ENCODE results near the gene TBL3. TPM values are rescaled to one million over a fixed set of nuclear protein-coding genes. Genes with fewer than 3 reads are reported as not detected.
A peak's percentile ranks its signal among the peaks of the same experiment; 100 is the strongest.
"Not testable (repeated sequence)": the region's sequence is repeated elsewhere in the genome, so short reads cannot be mapped to it uniquely, and the experiment has no call there.

The TBL3 gene
- total RNA-seq, 2 experiments from 2014 or later, result 66.3 to 72.6 TPM

DNA sequence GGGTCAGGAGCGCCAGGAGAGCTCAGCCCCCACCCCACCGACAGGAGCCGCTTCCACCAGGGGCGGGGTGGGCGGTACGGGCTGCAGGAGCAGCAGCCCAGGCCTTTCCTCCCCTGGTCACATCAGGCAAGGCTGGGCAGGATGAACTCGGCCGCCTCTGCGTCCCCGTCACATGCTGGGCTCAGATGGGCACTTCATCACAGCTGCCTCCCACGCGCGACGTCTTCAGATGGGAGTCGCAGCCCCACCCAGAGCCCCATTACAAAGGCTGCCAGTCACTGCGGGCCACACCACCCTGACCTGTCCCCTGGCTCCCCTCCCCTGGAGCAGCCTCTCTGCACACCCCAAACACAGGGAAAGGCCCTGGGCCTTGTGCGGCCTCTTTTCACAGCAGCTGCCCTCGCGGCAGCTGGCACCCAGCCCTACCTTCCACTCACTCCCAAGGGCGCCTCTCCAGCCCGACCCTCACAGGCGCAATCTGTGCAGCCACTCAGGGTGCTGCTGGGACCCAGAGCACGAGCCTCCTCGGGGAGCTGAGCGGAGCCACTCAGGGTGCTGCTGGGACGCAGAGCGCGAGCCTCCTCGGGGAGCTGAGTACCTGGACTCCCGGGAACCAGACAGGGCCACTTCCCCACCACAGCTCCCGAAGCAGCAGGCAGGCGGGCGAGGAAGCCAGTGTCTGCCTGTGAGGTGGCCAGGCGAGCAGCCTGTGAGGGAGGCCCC, 33.1 kb downstream of the TBL3 start:
- Mint-ChIP-seq H3K9me3 (no peaks in the 10 kb centered on the region), H3K36me3 (peaks cover 38% of the 10 kb centered on the region), H3K27ac (peak overlapping the region; percentile 45)

DNA sequence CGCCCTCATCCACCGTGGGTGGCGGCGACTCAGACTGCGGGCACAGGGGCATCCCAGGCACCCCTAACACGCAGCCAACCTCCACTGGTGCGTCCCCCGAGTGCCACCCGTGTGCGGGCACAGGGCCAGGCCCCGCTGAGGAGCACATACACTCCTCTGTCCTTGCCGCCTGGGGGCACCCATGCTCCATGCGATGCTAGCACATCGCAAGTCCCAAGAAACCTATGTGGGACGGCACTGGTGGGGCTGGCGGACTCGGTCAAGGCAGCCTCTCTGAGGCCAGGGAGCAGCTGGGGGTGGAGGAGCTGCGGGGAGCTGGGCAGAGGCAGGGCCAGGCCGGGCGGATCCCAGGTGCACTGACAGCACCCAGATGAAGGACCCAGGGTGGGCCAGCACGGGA, 33.8 kb downstream of the TBL3 start:
- Mint-ChIP-seq H3K4me1 (peaks cover 26% of the 10 kb centered on the region), H3K27ac (no peak overlapping the region), H3K4me3 (no peak overlapping the region), H3K9me3 (no peaks in the 10 kb centered on the region), H3K36me3 (peaks cover 43% of the 10 kb centered on the region), H3K27me3 (no peaks in the 10 kb centered on the region)
- DNase-seq, result no peak

More for the DNA sequence above, 33.1 kb downstream of the TBL3 start:
- no peak overlapping the region for H3K4me3 Mint-ChIP-seq
- DNase-seq, result no peak
- no peaks in the 10 kb centered on the region for H3K27me3 Mint-ChIP-seq
- peaks cover 23% of the 10 kb centered on the region for H3K4me1 Mint-ChIP-seq

DNA sequence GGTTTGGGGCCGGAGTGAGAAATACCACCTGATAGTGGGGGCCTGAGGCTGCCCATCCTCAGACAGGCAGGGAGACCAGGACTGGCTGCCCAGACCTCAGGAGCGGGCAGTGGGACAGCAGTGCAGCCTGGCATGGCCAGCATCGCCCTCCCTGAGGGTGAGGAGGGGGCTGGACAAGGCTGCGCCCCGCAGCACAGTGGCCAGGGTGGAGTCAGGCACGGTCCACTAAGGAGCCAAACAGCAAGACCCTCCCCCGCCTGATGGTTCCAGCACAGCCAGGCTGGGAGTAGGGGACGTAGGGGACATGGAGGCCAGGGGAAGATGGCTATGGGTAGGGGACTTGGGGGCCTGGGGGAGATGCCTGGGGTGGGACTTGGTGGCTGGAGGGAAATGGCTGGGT, 34.5 kb downstream of the TBL3 start:
- Mint-ChIP-seq H3K4me3 (peak overlapping the region; percentile 62), H3K27me3 (no peaks in the 10 kb centered on the region), H3K27ac (peak overlapping the region; percentile 86), H3K36me3 (peaks cover 39% of the 10 kb centered on the region), H3K4me1 (peaks cover 26% of the 10 kb centered on the region), H3K9me3 (no peaks in the 10 kb centered on the region)
- DNase-seq, result no peak

DNA sequence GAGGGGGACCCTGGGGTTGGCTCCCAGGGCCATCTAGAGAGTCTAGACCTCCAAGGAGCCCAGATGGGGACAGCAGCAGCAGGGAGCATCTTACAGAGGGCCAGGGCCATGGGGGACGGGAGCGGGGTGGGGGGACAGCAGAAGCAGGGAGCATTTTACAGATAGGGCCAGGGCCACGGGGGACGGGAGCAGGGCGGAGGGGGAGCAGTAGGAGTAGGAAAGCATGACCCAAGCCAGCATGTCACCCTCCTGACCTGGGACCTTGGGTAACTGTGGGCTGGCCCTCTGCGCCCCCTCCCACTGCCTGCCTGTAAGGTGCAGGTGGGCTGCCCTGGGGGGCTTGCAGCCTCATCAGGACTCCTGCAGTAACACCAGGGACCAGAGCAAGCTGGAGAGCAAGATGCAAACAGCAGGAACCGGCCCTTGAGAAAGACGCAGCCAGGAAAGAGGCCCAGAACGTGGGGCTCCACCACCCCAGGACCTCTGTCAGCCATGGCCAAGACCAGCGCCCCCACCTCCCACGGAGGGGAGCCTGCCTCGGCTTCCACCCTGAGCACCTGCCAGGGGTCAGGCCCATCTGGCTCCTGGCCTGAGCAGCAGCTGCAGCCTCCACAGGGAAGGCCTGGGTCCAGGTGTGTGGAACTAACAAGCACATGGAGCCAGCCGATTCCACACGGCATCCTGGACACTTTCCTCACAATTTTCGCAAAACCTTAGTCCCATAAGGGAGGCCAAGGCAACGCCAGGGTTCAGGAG, 35.4 kb downstream of the TBL3 start:
- H3K27me3 Mint-ChIP-seq, result no peaks in the 10 kb centered on the region
- peaks cover 38% of the 10 kb centered on the region for H3K36me3 Mint-ChIP-seq
- H3K27ac Mint-ChIP-seq, result peak overlapping the region; percentile 86
- H3K4me1 Mint-ChIP-seq, result peaks cover 26% of the 10 kb centered on the region
- H3K4me3 Mint-ChIP-seq, result peak overlapping the region; percentile 88
- H3K9me3 Mint-ChIP-seq, result no peaks in the 10 kb centered on the region
- DNase-seq, result no peak

DNA sequence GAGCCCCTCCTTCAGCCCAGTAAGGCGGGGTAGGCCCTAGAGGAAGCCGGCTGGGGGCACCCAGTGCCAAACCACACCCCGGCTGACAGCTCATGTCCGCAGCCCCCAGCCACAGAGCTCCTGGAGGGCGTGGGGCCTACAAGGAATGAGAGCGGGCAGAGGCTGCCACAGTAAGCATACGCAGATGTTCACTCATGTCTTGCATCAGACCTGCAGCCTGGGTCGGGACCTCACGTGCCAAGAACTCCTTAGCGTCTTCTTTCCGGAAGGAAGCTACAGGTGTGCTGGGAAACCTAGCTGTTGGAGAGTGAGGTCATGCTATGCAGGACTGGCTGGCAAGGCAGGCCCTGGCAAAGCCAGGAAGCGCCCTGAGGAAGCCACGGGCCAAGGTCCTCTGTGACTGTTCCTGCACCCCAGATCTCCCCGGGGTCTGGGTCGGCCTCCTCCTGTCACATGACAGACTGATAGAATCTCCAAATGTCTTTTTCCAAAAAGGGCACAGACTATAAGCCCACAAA, 36.2 kb downstream of the TBL3 start:
- no peak for DNase-seq
- Mint-ChIP-seq H3K27me3 (no peaks in the 10 kb centered on the region), H3K4me3 (peak overlapping the region; percentile 88), H3K9me3 (no peaks in the 10 kb centered on the region), H3K4me1 (peaks cover 26% of the 10 kb centered on the region), H3K36me3 (peaks cover 34% of the 10 kb centered on the region), H3K27ac (peak overlapping the region; percentile 86)

DNA sequence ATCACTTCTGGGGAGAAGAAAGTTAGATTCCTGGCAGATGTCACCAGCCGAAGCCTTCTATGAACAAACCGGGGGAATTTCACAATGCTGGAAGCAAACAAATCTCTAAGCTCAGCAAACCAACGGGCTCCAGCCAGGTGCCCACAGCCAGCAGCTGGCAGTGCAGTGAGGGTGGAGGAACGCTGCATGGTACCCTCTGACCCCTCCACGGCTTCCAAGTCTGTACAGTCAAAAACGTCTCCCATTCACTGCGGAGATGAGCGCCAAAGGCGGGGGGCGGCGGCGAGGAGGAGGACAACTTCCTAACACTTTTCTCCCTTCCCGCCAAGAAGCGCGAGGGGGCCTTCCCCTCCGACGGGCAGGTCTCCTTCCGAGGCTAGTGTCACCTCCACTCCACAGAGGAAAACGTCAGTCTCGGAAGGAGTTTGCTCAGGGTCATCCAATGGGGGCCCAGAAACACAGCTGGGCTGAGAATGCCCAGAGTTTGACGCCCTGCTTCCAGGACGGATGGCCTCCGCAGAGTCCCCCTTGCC, 36.8 kb downstream of the TBL3 start:
- H3K4me1 Mint-ChIP-seq, result peaks cover 26% of the 10 kb centered on the region
- DNase-seq, result peak; percentile 67
- H3K9me3 Mint-ChIP-seq, result no peaks in the 10 kb centered on the region
- peak overlapping the region; percentile 86 for H3K27ac Mint-ChIP-seq
- no peaks in the 10 kb centered on the region for H3K27me3 Mint-ChIP-seq
- H3K4me3 Mint-ChIP-seq, result peak overlapping the region; percentile 88
- peaks cover 34% of the 10 kb centered on the region for H3K36me3 Mint-ChIP-seq

DNA sequence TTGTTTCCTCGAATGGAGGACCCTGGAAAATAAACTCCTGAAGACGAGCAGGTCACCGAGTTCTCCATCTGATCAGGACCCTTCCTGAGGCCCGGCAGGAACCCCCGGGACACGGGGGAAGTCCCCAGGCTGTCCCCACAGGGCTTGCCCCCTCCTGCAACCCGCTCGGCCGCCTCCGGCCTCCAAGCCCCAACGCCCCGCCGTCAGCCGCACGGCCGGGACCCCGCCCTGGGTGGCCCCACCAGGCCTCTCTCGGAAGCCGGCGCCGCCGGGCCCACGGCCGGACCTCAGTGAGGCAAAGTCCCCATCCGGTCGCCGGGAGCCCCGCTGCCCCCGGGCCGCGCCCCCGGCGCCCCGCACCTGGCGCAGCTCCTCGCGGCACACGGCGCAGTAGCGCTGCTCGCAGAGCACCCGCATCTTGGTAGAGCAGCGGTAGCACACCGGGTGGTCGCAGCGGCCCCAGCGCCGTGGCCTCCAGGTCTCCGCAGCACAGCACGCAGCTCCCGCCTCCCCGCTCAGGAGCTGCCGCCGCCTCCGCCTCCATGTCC, 37.4 kb downstream of the TBL3 start:
- Mint-ChIP-seq H3K4me1 (peaks cover 26% of the 10 kb centered on the region), H3K4me3 (peak overlapping the region; percentile 88), H3K27me3 (no peaks in the 10 kb centered on the region), H3K27ac (peak overlapping the region; percentile 86), H3K36me3 (peaks cover 34% of the 10 kb centered on the region), H3K9me3 (no peaks in the 10 kb centered on the region)
- peak; percentile 44 for DNase-seq

DNA sequence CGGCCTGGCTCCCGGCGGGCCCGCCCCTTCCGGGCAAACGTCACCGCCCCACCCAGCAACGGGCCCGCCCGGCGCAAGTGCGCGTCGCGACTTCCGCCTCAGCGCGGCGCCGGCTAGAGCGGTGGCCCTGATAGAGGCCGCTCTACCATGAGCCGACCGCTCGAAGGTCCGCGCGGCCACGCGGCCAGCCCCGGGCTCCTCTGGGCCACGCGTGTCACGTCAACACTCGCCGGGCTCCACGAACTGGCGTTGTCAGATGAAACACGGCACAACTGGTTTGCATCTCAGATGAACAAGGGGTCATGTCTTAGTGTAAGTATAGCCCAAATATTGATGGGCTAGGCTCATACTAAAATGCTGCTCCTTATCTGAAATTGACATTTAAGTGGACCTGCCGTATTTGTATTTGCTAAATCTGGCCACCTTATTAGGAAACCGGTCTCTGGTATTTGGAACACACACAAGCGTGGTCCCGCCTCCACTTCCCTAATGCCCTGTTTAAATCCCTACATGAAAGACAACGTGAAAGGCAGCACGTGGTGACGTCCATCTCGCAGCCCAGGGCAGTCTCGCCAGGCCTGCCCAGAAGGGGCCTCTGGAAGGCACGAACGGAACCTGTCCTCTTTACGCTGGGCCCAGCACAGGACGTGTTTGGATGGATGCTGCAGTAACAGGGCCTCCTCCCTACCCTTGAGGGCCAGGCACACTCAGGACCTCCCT, 38.1 kb downstream of the TBL3 start, which contains the start of gene ZNF598:
ZNF598 (minus strand) TSS at position 31 of the 720 bp plus-strand sequence.
- peak within 1 kb of the TSS; percentile 93 for H3K27ac Mint-ChIP-seq
- peak within 1 kb of the TSS; percentile 94 for H3K4me3 Mint-ChIP-seq
- H3K9me3 Mint-ChIP-seq, result no peaks in the 10 kb centered on the region
- H3K27me3 Mint-ChIP-seq, result no peaks in the 10 kb centered on the region
- DNase-seq, result peak; percentile 88
- H3K4me1 Mint-ChIP-seq, result peaks cover 24% of the 10 kb centered on the region
- H3K36me3 Mint-ChIP-seq, result peaks cover 34% of the 10 kb centered on the region

DNA sequence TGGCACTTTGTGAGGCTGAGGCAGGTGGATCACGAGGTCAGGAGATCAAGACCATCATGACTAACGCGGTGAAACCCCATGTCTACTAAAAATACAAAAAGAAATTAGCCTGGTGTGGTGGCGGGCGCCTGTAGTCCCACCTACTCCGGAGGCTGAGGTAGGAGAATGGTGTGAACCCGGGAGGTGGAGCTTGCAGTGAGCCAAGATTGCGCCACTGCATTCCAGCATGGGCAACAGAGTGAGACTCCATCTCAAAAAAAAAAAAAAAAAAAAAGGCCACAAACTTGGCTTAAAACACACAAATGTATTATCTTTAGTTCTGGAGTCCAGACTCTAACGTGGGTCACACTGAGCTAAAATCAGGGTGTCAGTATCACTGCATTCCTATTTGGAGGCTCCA, 39.9 kb downstream of the TBL3 start:
- H3K9me3 Mint-ChIP-seq, H3K27ac Mint-ChIP-seq, H3K4me3 Mint-ChIP-seq, DNase-seq, H3K27me3 Mint-ChIP-seq: not testable (repeated sequence)
- H3K36me3 Mint-ChIP-seq, result peaks cover 24% of the 10 kb centered on the region
- H3K4me1 Mint-ChIP-seq, result peaks cover 17% of the 10 kb centered on the region

DNA sequence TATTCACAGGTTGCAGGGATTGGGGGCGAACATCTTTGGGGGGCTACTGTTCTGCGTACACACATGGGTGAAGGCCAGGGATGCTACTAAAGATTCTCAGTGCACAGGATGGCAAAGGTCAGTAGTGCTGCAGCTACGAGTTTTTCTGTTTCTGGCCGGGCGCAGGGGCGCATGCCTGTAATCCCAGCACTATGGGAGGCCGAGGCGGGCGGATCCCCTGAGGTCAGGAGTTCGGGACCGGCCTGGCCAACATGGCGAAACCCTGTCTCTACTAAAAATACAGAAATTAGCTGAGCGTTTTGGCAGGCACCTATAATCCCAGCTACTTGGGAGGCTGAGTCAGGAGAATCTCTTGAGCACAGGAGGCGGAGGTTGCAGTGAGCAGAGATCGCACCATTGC, 41.7 kb downstream of the TBL3 start:
- Mint-ChIP-seq H3K27ac (no peak overlapping the region), H3K9me3 (no peaks in the 10 kb centered on the region), H3K36me3 (peaks cover 8% of the 10 kb centered on the region), H3K27me3 (peaks cover 4% of the 10 kb centered on the region), H3K4me3 (no peak overlapping the region), H3K4me1 (peaks cover 7% of the 10 kb centered on the region)
- no peak for DNase-seq

DNA sequence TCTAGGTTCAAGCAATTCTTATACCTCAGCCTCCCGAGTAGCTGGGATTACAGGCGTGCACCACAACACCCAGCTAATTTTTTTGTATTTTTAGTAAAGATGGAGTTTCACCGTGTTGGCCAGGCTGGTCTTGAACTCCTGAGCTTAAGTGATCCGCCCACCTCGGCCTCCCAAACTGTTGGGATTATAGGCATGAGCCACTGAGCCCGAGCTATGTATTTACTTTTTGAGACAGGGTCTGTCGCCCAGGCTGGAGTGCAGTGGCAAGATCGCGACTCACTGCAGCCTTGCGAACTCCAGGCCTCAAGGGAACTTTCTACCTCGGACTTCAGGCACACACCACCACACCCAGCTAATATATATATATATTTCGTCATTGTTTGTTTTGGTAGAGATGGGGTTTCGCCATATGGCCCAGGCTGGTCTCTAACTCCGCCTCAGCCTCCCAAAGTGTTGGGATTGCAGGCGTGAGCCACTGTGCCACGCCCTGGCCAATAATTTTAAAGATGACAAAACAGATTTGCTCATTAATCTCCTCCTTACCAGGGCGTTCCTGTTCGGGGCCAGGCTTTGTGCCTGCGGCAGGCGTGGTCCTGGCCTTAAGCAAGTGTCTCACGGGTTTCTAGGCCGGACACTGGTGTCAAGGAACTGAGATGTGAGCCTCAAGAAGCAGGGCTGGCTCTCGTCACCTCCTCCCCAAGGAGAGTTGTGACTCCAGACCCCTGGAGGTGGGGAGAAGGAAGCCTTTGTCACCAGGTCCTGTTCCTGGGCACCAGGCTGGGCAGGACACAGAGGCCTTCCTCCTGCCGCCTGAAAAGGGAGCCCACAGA, 43.5 kb downstream of the TBL3 start:
- Mint-ChIP-seq H3K4me3 (no peak overlapping the region), H3K9me3 (no peaks in the 10 kb centered on the region), H3K4me1 (peaks cover under 1% of the 10 kb centered on the region), H3K27me3 (peaks cover 13% of the 10 kb centered on the region), H3K36me3 (peaks cover 2% of the 10 kb centered on the region), H3K27ac (no peak overlapping the region)
- no peak for DNase-seq

DNA sequence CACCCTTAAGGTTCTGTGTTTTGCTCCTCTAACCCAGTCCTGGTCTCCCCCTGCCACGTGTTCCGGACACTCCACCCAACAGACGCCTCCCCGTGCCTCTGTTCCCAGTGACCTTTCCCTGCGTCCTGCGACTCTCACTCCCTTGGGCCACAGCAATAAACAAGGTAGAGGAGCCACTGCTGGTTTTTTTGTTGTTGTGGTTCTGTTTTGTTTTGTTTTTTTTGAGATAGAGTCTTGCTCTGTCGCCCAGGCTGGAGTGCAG, 44.0 kb downstream of the TBL3 start:
- no peak overlapping the region for H3K4me3 Mint-ChIP-seq
- peaks cover 4% of the 10 kb centered on the region for H3K4me1 Mint-ChIP-seq
- no peak for DNase-seq
- H3K27me3 Mint-ChIP-seq, result peaks cover 18% of the 10 kb centered on the region
- H3K27ac Mint-ChIP-seq, result no peak overlapping the region
- peaks cover 2% of the 10 kb centered on the region for H3K36me3 Mint-ChIP-seq
- no peaks in the 10 kb centered on the region for H3K9me3 Mint-ChIP-seq

DNA sequence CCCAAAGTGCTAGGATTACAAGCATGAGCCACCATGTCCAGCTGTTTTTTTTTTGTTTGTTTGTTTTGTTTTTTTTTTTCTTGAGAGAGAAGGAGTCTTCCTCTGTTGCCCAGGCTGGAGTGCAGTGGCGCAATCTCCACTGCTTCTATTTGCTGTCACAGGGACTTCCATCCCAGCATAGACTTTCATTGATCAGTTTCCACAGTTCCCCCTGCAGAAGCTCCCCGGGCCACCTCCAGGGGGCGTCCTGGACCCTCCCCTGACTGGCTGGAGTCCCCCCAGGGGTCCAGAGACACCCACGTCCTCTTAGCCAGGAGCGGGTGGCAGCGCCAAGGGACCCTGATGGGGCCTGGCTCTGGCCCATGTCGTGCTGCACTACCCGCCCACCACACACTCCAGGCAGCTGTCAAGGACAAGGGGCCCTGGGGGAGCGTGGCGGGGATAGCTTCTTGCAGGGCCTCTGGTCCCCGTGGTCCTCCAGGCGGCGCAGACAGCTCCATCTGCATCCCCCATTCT, 44.6 kb downstream of the TBL3 start:
- H3K27me3 Mint-ChIP-seq, result peaks cover 24% of the 10 kb centered on the region
- H3K4me1 Mint-ChIP-seq, result peaks cover 5% of the 10 kb centered on the region
- no peak overlapping the region for H3K27ac Mint-ChIP-seq
- DNase-seq, result no peak
- H3K36me3 Mint-ChIP-seq, result peaks cover 2% of the 10 kb centered on the region
- H3K4me3 Mint-ChIP-seq, result no peak overlapping the region
- H3K9me3 Mint-ChIP-seq, result no peaks in the 10 kb centered on the region

DNA sequence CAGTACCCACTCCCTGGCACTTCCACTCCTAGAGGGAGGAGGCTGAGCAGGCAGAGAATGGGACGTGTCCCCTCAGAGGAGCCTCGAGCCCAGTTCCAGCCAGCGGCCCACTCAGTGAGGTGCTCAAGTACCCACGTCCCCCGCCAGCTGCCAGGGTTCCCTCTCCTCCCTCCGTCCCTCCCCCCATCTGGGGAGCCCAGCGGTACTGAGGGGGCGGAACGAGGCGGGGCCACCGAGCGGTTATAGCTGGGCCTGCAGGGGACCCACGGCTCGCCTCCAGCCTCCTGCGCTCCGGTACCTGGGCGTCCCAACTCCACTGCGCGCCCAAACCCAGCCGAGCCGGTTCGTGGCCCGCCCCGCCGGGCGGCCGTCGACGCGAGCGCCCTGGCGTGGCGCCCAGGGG, 47.7 kb downstream of the TBL3 start, which contains the start of gene NPW:
NPW (plus strand) TSS at position 268 of the 403 bp plus-strand sequence.
- DNase-seq, result peak; percentile 63
- Mint-ChIP-seq H3K36me3 (peaks cover 4% of the 10 kb centered on the region), H3K27me3 (peaks cover 41% of the 10 kb centered on the region), H3K9me3 (no peaks in the 10 kb centered on the region), H3K27ac (no peak within 1 kb of the TSS), H3K4me1 (peaks cover 14% of the 10 kb centered on the region), H3K4me3 (peak within 1 kb of the TSS; percentile 74)
